K562 (cell line): ENCODE data around the gene HSP90AA1. TPM values are rescaled to one million over a fixed set of nuclear protein-coding genes. Genes with fewer than 3 reads are reported as not detected.

ENCODE experiments used
- ATAC-seq: fragments of 200-7000 bp; cut with Tn5 transposase; 3 replicates; pipeline ENCODE4 v1.9.1; 2020; ENCODE audit warnings: moderate library complexity
- BruUV-seq: library from RNA; stranded (reverse); fragments of 400-500 nt; replicated peaks from 2 replicates; lab custom pipeline; 2021; lab: Mats Ljungman, UMichigan
- CTCF ChIA-PET: fragments of 300-600 bp; formaldehyde crosslinking; extraction: SDS; loops from one replicate; lab custom pipeline; 2021; ENCODE audit warnings: low intra/inter-chr PET ratio; lab: Yijun Ruan, JAX
- POLR2A ChIA-PET: fragments of 300-600, 350-650 bp; sonication (Branson Sonifier 250); formaldehyde crosslinking; extraction: SDS; loops from one replicate; lab custom pipeline; 2021; ENCODE audit warnings: antibody characterized with exemption, inconsistent platforms; lab: Yijun Ruan, JAX
- DNase-seq, 4 experiments: peaks; one replicate each; pipeline versions ENCODE4 v3.0.0 to v3.0.0-alpha.2; 2011 to 2018; ENCODE audit warnings: low spot score in 3 of 4, mixed read lengths in 3 of 4; ENCODE audit errors: extremely low read depth in 1 of 4
- FAIRE-seq: peaks from 2 replicates; lab custom pipeline; 2011; peaks lifted over from hg19 to GRCh38; lab: Jason Lieb, UNC
- H2AFZ ChIP-seq: 2 replicates; pipeline ENCODE4 v1.6.0; 2011; ENCODE audit warnings: low read depth, low read length, control low read depth, inconsistent platforms
- H3K27ac ChIP-seq: fragments of 200-600 bp; 3 replicates; pipeline ENCODE4 v1.8.0; 2011; ENCODE audit warnings: low read depth, mild to moderate bottlenecking, control low read depth, inconsistent platforms, low read length, moderate library complexity, mixed read lengths; ENCODE audit errors: extremely low read depth
- H3K27me3 ChIP-seq, 2 experiments: fragments of 300-600 bp in 1 of 2; 2 replicates in 1 of 2; 3 replicates in 1 of 2; pipeline versions ENCODE4 v1.6.0 to v1.8.0; 2011; ENCODE audit warnings: inconsistent platforms in 2 of 2, low read length in 2 of 2, mild to moderate bottlenecking in 1 of 2, mixed read lengths in 1 of 2, moderate library complexity in 1 of 2; ENCODE audit not compliant: control insufficient read depth in 2 of 2, insufficient read depth in 2 of 2
- H3K36me3 ChIP-seq: fragments of 300-600 bp; 3 replicates; pipeline ENCODE4 v1.8.0; 2011; ENCODE audit warnings: mild to moderate bottlenecking, low read length, inconsistent platforms; ENCODE audit not compliant: control insufficient read depth, insufficient read depth
- H3K4me1 ChIP-seq, 2 experiments: fragments of 200-600 bp in 1 of 2; replicated peaks in 1 of 2; 2 replicates in 1 of 2; 3 replicates in 1 of 2; pipeline versions ENCODE4 v1.5.1 to v1.8.0; 2011; ENCODE audit warnings: inconsistent platforms in 2 of 2, low read length in 2 of 2, mild to moderate bottlenecking in 1 of 2, mixed read lengths in 1 of 2, moderate library complexity in 1 of 2; ENCODE audit not compliant: control insufficient read depth in 2 of 2, insufficient read depth in 2 of 2
- H3K4me2 ChIP-seq: 2 replicates; pipeline ENCODE4 v1.6.1; 2011; ENCODE audit warnings: low read length, control low read depth, inconsistent platforms, mixed read lengths; ENCODE audit not compliant: insufficient read depth
- H3K4me3 ChIP-seq: fragments of 200-600 bp; sonication (generic), shearing (Covaris generic); 2 replicates; pipeline ENCODE4 v1.5.1; 2016; ENCODE audit warnings: control low read depth, inconsistent platforms
- H3K79me2 ChIP-seq: fragments of 200-600 bp; 3 replicates; pipeline ENCODE4 v1.8.0; 2011; ENCODE audit warnings: low read length, inconsistent platforms; ENCODE audit not compliant: control insufficient read depth, insufficient read depth
- H3K9ac ChIP-seq, 2 experiments: 2 replicates each; pipeline versions ENCODE4 v1.6.0 to v1.6.1; 2011; ENCODE audit warnings: low read depth in 2 of 2, low read length in 2 of 2, control low read depth in 1 of 2, inconsistent platforms in 1 of 2, mild to moderate bottlenecking in 1 of 2, mixed read lengths in 1 of 2; ENCODE audit not compliant: insufficient read depth in 1 of 2
- H3K9me1 ChIP-seq: one replicate; pipeline ENCODE4 v1.6.0; 2011; ENCODE audit warnings: inconsistent platforms, mild to moderate bottlenecking, low read length, moderate library complexity; ENCODE audit not compliant: control insufficient read depth, insufficient read depth
- H3K9me3 ChIP-seq: replicated peaks from 2 replicates; pipeline ENCODE4 v1.5.1; 2011; ENCODE audit warnings: low read depth, low read length, inconsistent platforms; ENCODE audit not compliant: control insufficient read depth, insufficient read depth
- H4K20me1 ChIP-seq: replicated peaks from 2 replicates; pipeline ENCODE4 v1.6.1; 2011; ENCODE audit warnings: low read length, inconsistent platforms, mixed read lengths; ENCODE audit not compliant: control insufficient read depth, insufficient read depth
- ADNP ChIP-seq: fragments of 200-800 bp; sonication (Bioruptor generic); IDR thresholded peaks from 2 replicates; pipeline ENCODE4 v1.6.1; 2016; ENCODE audit warnings: missing genetic modification characterization, missing compliant biosample characterization
- BRD4 ChIP-seq: fragments of 200-600 bp; sonication (generic); IDR thresholded peaks from 2 replicates; pipeline ENCODE4 v1.6.1; 2017; ENCODE audit warnings: inconsistent platforms
- CCAR2 ChIP-seq: fragments of 200-400 bp; formaldehyde crosslinking; IDR thresholded peaks from 2 replicates; pipeline ENCODE4 v1.6.1; 2017; ENCODE audit warnings: mild to moderate bottlenecking, low read depth, low read length
- DACH1 ChIP-seq: fragments of 450-650 bp; IDR thresholded peaks from 2 replicates; pipeline ENCODE4 v1.6.1; 2018; ENCODE audit not compliant: partially characterized antibody
- EWSR1 ChIP-seq: fragments of 450-650 bp; IDR thresholded peaks from 2 replicates; pipeline ENCODE4 v1.6.1; 2018; ENCODE audit warnings: borderline replicate concordance, mild to moderate bottlenecking, low read depth, moderate library complexity; ENCODE audit not compliant: partially characterized antibody
- FOXA3 ChIP-seq, 2 experiments: fragments of 450-650 bp in 1 of 2; sonication (generic) in 1 of 2; formaldehyde crosslinking; IDR thresholded peaks in 1 of 2; conservative IDR thresholded peaks in 1 of 2; 2 replicates each; pipeline versions ENCODE4 v1.4.0 to v1.8.0; 2020 to 2022; ENCODE audit warnings: mild to moderate bottlenecking in 2 of 2, missing genetic modification reagents in 1 of 2
- FUS ChIP-seq: fragments of 200-400 bp; formaldehyde crosslinking; optimal IDR thresholded peaks from 2 replicates; pipeline ENCODE3; 2017; ENCODE audit warnings: low read depth, low read length
- KLF1 ChIP-seq: fragments of 450-650 bp; IDR thresholded peaks from 2 replicates; pipeline ENCODE4 v1.6.1; 2016; ENCODE audit warnings: missing genetic modification characterization, missing compliant biosample characterization
- MBD2 ChIP-seq: sonication (generic); IDR thresholded peaks from 2 replicates; pipeline ENCODE4 v1.6.1; 2016; ENCODE audit warnings: low read depth, borderline replicate concordance
- MCM2 ChIP-seq: fragments of 450-650 bp; IDR thresholded peaks from 2 replicates; pipeline ENCODE4 v1.6.1; 2017; ENCODE audit warnings: low read depth, mild to moderate bottlenecking
- MED1 ChIP-seq: sonication (generic); formaldehyde crosslinking; IDR thresholded peaks from 2 replicates; pipeline ENCODE4 v1.8.1; 2023; ENCODE audit warnings: missing genetic modification reagents, borderline replicate concordance
- PHF21A ChIP-seq: fragments of 450-650 bp; IDR thresholded peaks from 2 replicates; pipeline ENCODE4 v1.6.1; 2017; ENCODE audit warnings: low read depth, borderline replicate concordance
- POLR2G ChIP-seq: fragments of 200-400 bp; formaldehyde crosslinking; IDR thresholded peaks from 2 replicates; pipeline ENCODE4 v1.6.1; 2017; ENCODE audit warnings: low read depth, mild to moderate bottlenecking, antibody characterized with exemption, low read length, moderate library complexity
- SRSF7 ChIP-seq: fragments of 200-400 bp; formaldehyde crosslinking; optimal IDR thresholded peaks from 2 replicates; pipeline ENCODE3; 2017; ENCODE audit warnings: mild to moderate bottlenecking, low read depth, low read length
- ZBTB11 ChIP-seq, 3 experiments: fragments of 200-800 bp in 1 of 3; fragments of 250-450 bp in 1 of 3; fragments of 450-650 bp in 1 of 3; sonication (Bioruptor Pico) in 1 of 3; sonication (Bioruptor generic) in 1 of 3; formaldehyde crosslinking in 1 of 3; IDR thresholded peaks; 2 replicates each; pipeline versions ENCODE4 v1.6.1 to v1.8.0; 2016 to 2022; ENCODE audit warnings: mild to moderate bottlenecking in 2 of 3, missing genetic modification characterization in 2 of 3, missing compliant biosample characterization in 1 of 3, moderate library complexity in 1 of 3
- ZNF146 ChIP-seq: IDR thresholded peaks from one replicate; pipeline ENCODE4 v1.6.1; 2018; ENCODE audit warnings: missing compliant biosample characterization; ENCODE audit not compliant: unreplicated experiment
- ZNF217 ChIP-seq: sonication (generic); formaldehyde crosslinking; IDR thresholded peaks from 2 replicates; pipeline ENCODE4 v1.8.0; 2022; ENCODE audit warnings: mild to moderate bottlenecking, missing genetic modification reagents
- ZNF551 ChIP-seq: fragments of 250-450 bp; sonication (Bioruptor Pico); IDR thresholded peaks from 2 replicates; pipeline ENCODE4 v1.5.0; 2021; ENCODE audit warnings: mild to moderate bottlenecking, moderate library complexity
- WGBS: fragments of 100-300 bp; shearing (Covaris generic); methylation state at CpG from one replicate; pipeline ENCODE4 v1.1.6; 2016; ENCODE audit warnings: low coverage, mixed read lengths; ENCODE audit not compliant: insufficient coverage; ENCODE audit errors: missing lambda C conversion rate; 5-methylcytosine and 5-hydroxymethylcytosine counted together
- in situ Hi-C: fragments of 300-500 bp; cut with MboI; formaldehyde crosslinking; loops from 4 replicates; pipeline ENCODE4 v1.15.0; 2018; ENCODE audit warnings: inconsistent platforms, mixed read lengths
- intact Hi-C: fragments of 100-400 bp; cut with micrococcal nuclease; formaldehyde crosslinking; loops from 2 replicates; pipeline ENCODE4 v1.14.2; 2022
- polyA plus RNA-seq, 8 experiments: library from polyadenylated mRNA; depleted of rRNA in 4 of 8; stranded (reverse) in 5 of 8; unstranded in 3 of 8; fragments of >200 nt; fragmentation: Nextera tagmentation in 2 of 8; fragmentation: Illumina TruSeq in 1 of 8; extraction: Ambion mirVana in 2 of 8; extraction: Trizol in 1 of 8; gene quantifications; 2 replicates each; pipeline versions ENCODE4 v1.2.1 to v1.2.3, GENCODE V29; 2011 to 2014; ENCODE audit warnings: inconsistent platforms in 1 of 8, missing spikeins in 1 of 8
- total RNA-seq, 7 experiments: library from RNA; depleted of rRNA in 6 of 7; stranded (reverse); fragments of >200 nt in 6 of 7; fragmentation: Illumina TruSeq in 2 of 7; extraction: Trizol in 2 of 7; gene quantifications; 2 replicates each; pipeline versions ENCODE4 v1.2.1 to v1.2.3, GENCODE V29; 2011 to 2021; ENCODE audit warnings: low replicate concordance in 1 of 7

HSP90AA1 gene
- total and polyA plus RNA-seq, 9 of the 15 experiments (the other 6 are each of a cell fraction or from before 2014, with no cell fraction given): 377 to 1,731 (median 879) TPM

DNA sequence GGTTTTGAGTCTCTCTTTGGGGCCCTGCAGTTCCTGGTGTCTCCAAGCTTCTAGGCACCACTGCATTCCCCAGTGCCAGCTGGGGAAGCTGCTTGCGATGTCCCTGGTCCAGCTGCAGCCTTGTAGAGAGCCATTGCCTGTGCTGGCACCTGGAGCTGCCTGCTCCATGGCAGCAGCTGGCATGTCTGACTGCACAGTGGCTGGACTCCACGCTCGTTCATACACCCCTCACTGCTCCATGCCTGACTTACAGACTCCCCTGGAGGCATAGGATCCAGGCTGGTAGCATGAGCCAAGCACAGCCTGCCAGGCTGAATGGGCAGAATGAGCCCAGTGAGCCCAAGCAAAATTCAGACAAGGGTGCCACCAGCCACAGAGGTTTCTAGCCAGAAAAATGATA, 31.0 kb upstream of the HSP90AA1 start:
- BruUV-seq: no TSS peak
- Histone ChIP-seq H3K4me3 (no peak overlapping the region), H3K27me3 (no peaks in the 10 kb centered on the region), H3K9me3 (no peaks in the 10 kb centered on the region), H3K36me3 (no peaks in the 10 kb centered on the region), H3K27ac (no peak overlapping the region), H3K9me1 (no peaks in the 10 kb centered on the region), H4K20me1 (no peaks in the 10 kb centered on the region)
- in situ Hi-C loops: no loop called here
- no peak for FAIRE-seq
- intact Hi-C loops: no loop called here
- no peak for TF ChIP-seq MED1 (CRISPR knock-in tag)
- TF ChIP-seq FOXA3 (CRISPR knock-in tag; conservative IDR thresholded peaks at IDR 0.05 in 1 of 2, IDR thresholded peaks at IDR 0.05 in 1 of 2): no peak
- TF ChIP-seq SRSF7: no peak
- no peak for TF ChIP-seq ZNF146 (CRISPR knock-in tag)
- no peak for TF ChIP-seq FUS
- TF ChIP-seq CCAR2: no peak
- TF ChIP-seq ZNF217 (CRISPR knock-in tag): no peak
- TF ChIP-seq KLF1 (tag): no peak
- TF ChIP-seq ADNP (tag): no peak
- TF ChIP-seq EWSR1: no peak
- TF ChIP-seq PHF21A: no peak
- TF ChIP-seq DACH1: no peak
- no peak for TF ChIP-seq ZBTB11 (CRISPR knock-in tag; IDR thresholded peaks at IDR 0.05)
- no peak for TF ChIP-seq BRD4
- no peak for TF ChIP-seq ZNF551
- TF ChIP-seq POLR2G: no peak
- TF ChIP-seq MCM2: no peak
- TF ChIP-seq MBD2: no peak
- TF ChIP-seq, all 486 proteins: peak for 0
- Histone ChIP-seq H3K4me2 (no peak overlapping the region), H3K4me1 (no peaks in the 10 kb centered on the region; a peak in 1 of 5 replicates), H3K9ac (no peak overlapping the region), H2AFZ (no peak overlapping the region), H3K79me2 (no peaks in the 10 kb centered on the region)
- ChIA-PET POLR2A (interaction anchor here (1.0 kb wide), 1 partner anchor 8 kb away, joined by 3 read pairs; no protein-coding TSS in a partner anchor), CTCF (no interaction called here)
- DNase-seq: no peak
- no peak for ATAC-seq
- WGBS: 38% methylated on average over 2 of the region's 3 CpGs
